ENCODE results near the gene IFNA5.

Gene IFNA5

DNA sequence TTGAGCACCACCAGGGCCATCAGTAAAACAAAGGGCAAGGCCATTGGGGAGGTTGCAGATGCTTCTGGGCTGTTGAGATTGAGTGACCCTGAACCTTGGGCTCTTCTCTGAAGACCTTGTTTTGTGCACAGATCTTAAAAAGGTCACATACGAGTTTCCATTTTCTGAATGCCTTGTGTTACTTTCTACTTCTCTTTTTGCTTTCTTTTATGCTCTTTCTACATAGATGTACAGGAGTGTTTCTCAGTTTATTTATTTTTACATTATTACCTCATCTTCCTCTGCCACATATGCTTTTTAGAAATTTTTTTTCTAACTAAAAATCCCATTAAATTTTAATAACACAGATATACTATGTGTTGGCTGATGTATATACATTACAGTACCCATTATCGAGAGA is at the start of gene IFNA5:
TSS of gene IFNA5 (minus strand) at position 101 of the 400 bp plus-strand sequence. CDS start at position 44, 57 bp downstream.
- no peak within 1 kb of the TSS for H3K27ac Mint-ChIP-seq
- no peaks in the 10 kb centered on the region for H3K9me3 Mint-ChIP-seq (ENCODE audit: low read depth)
- peaks cover 2% of the 10 kb centered on the region for H3K36me3 Mint-ChIP-seq
- H3K27me3 Mint-ChIP-seq: peaks cover 36% of the 10 kb centered on the region
- no peaks in the 10 kb centered on the region for H3K4me1 Mint-ChIP-seq (ENCODE audit: low read depth)
- no peak within 1 kb of the TSS for H3K4me3 Mint-ChIP-seq

DNA sequence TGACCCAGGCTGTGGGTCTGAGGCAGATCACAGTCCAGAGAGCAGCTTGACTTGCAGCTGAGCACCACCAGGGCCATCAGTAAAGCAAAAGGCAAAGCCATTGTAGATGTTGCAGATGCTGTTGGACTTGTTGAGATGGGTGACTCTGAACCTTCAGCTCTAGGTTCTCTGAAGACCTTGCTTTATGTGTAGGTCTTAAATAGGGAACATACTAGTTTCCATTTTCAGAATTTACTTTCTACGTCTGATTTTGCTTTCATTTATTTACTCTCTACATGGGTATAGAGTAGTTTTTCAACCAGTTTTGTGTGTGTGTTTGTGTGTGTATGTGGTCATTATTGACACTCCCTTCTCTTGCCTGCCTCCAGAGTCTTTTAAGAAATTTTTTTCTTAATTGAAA is 45.7 kb upstream of the IFNA5 start, which contains the start of gene IFNA6:
TSS of gene IFNA6 (minus strand) at position 101 of the 400 bp plus-strand sequence. CDS start at position 101, 0 bp downstream.
- H3K36me3 Mint-ChIP-seq: peaks cover 12% of the 10 kb centered on the region
- peaks cover 9% of the 10 kb centered on the region for H3K27me3 Mint-ChIP-seq
- no peaks in the 10 kb centered on the region for H3K4me1 Mint-ChIP-seq (ENCODE audit: low read depth)
- no peak within 1 kb of the TSS for H3K4me3 Mint-ChIP-seq
- peaks cover 5% of the 10 kb centered on the region for H3K9me3 Mint-ChIP-seq (ENCODE audit: low read depth)
- H3K27ac Mint-ChIP-seq: no peak within 1 kb of the TSS

DNA sequence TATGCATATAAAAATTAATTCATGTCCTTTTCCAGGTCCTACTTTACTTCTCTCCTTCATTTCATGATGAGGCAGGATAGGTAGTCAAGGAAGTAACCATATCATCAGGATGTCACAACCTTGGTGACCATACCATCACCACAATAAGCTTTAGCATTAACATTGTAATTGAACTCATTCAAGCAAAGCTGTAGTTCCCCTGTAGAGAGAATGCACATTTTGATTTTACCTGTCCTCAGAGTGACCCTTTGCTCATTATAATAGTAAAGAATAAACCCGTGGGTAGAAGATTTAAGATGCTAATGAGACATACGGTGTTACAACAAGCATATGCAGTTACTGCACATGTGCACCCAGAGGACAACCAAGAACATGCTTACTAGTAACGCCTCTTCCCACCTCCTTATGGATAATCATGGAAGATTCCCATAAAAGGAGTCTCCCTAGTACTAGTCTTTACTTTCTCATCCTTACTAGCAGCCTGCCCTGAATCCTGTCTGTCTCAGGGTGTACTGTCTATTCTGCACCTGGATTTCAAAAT is 43.4 kb upstream of the IFNA5 start:
- Mint-ChIP-seq H3K4me3 (no peak overlapping the region), H3K4me1 (ENCODE audit: low read depth) (no peaks in the 10 kb centered on the region), H3K27me3 (peaks cover 12% of the 10 kb centered on the region), H3K9me3 (ENCODE audit: low read depth) (no peaks in the 10 kb centered on the region), H3K36me3 (peaks cover 5% of the 10 kb centered on the region), H3K27ac (no peak overlapping the region)

DNA sequence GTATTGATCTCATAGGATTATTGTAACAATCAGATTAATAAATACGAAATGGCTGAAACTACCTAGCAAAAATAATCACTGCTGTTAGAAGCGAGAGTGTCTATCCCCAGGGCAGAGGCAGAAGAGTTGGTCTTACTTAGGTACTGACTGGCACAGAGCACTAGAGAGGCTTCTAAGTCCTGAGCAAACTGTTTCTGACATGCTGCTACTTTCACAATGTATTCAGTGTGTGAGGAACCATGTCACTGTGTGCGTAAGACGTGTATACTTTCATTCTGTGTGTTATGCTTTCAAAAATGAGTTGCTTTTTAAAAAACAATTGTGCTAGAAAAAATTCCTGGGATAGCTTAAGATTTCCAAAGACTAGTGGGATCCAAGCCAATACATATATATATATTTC is 35.6 kb upstream of the IFNA5 start:
- Mint-ChIP-seq H3K4me1 (ENCODE audit: low read depth) (peaks cover 10% of the 10 kb centered on the region), H3K9me3 (ENCODE audit: low read depth) (no peaks in the 10 kb centered on the region), H3K36me3 (peaks cover 5% of the 10 kb centered on the region), H3K27ac (no peak overlapping the region), H3K27me3 (peaks cover 5% of the 10 kb centered on the region), H3K4me3 (no peak overlapping the region)

DNA sequence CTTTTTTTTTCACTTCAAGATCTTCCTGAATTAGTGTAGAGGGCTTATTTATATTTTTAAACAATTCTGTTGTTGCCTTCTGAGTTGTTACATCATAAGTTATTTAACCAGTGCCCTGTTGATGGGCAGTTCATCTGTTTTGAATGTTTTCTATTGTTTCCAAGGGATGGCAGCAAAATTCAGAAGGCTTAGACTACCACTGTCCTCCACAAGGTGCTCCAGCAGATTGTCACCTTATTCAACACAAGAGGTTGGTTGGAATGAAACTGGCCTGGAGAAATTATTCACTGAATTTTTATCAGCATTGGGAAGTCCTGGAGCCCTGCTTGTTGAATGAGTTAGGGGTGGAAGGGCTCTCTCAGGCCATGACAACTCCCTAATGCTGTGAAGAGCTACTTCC is 31.3 kb upstream of the IFNA5 start:
- Mint-ChIP-seq H3K4me3 (peak overlapping the region; percentile 96), H3K9me3 (ENCODE audit: low read depth) (no peaks in the 10 kb centered on the region), H3K27me3 (no peaks in the 10 kb centered on the region), H3K4me1 (ENCODE audit: low read depth) (peaks cover 44% of the 10 kb centered on the region), H3K36me3 (peaks cover 17% of the 10 kb centered on the region), H3K27ac (peak overlapping the region; percentile 83)

DNA sequence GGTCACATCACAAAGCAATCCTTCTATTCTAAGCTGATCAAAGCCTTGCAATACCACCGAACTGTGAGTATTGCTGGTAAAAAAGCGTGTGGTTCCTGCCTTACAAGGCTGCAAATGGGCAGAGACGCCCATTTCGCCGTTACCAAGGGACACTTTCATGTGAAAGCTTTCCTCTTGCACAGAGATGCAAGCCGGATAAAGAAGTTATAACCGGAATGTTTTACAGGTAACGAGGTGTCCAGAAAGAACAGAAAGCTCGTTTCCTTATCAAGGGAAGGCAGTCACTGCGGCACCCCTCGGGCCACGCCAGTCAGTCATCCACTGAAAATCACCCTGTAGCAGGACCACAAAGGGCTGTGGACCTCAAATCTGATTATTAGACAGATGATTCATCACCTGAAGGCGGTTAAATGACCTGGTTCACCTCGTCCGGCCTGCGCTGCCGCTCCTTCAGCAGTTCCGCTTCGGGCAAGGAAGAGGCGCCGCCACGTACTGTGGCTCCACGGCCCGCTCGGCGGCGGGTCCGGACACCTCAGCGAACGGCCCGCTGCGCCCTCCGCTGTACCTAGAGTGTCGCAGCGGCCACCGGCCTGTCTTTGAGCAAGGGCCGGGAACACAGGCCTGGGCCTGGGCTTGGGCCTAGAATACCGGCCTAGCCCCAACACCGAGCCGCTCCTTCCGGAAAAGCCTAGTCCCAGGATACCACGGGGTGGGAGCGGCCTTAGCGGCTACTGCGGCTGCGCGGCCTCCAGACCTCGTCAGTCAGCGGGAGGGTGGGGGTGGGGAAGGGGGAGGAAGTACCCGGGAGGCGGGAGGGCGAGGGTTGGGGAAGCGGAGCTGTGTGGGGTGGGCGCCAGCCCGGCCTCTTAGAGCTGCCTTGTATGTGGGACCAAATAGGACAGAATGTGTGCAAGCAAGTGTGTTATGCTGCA is 29.9 kb upstream of the IFNA5 start, which contains the start of gene KLHL9:
TSS of gene KLHL9 (minus strand) at position 704 of the 932 bp plus-strand sequence. CDS start at position 159, 545 bp downstream.
- peak within 1 kb of the TSS; percentile 93 for H3K27ac Mint-ChIP-seq
- H3K36me3 Mint-ChIP-seq: peaks cover 17% of the 10 kb centered on the region
- H3K4me3 Mint-ChIP-seq: peak within 1 kb of the TSS; percentile 96
- peaks cover 57% of the 10 kb centered on the region for H3K4me1 Mint-ChIP-seq (ENCODE audit: low read depth)
- H3K9me3 Mint-ChIP-seq (ENCODE audit: low read depth): no peaks in the 10 kb centered on the region
- H3K27me3 Mint-ChIP-seq: no peaks in the 10 kb centered on the region

DNA sequence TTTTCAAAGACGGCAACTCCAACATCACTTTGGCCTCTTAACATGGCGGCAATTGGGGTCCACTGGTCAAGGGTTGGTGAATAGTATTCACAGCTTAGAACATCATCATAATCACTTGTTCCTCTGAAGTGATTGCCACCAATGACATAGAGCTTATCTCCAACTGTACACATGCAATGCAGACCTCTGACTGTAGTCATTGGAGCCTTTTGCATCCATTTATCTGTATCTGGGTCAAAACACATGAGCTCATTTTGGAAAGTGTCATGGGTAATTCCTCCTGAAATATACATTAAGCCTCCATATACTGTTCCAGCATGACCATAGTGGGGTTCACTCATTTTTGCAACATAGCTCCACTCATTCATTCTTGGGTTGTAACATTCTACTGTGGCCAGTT is 28.1 kb upstream of the IFNA5 start:
- Mint-ChIP-seq H3K9me3 (ENCODE audit: low read depth) (no peaks in the 10 kb centered on the region), H3K4me1 (ENCODE audit: low read depth) (peaks cover 72% of the 10 kb centered on the region), H3K36me3 (peaks cover 17% of the 10 kb centered on the region), H3K27me3 (no peaks in the 10 kb centered on the region), H3K4me3 (peak overlapping the region; percentile 96), H3K27ac (peak overlapping the region; percentile 93)

DNA sequence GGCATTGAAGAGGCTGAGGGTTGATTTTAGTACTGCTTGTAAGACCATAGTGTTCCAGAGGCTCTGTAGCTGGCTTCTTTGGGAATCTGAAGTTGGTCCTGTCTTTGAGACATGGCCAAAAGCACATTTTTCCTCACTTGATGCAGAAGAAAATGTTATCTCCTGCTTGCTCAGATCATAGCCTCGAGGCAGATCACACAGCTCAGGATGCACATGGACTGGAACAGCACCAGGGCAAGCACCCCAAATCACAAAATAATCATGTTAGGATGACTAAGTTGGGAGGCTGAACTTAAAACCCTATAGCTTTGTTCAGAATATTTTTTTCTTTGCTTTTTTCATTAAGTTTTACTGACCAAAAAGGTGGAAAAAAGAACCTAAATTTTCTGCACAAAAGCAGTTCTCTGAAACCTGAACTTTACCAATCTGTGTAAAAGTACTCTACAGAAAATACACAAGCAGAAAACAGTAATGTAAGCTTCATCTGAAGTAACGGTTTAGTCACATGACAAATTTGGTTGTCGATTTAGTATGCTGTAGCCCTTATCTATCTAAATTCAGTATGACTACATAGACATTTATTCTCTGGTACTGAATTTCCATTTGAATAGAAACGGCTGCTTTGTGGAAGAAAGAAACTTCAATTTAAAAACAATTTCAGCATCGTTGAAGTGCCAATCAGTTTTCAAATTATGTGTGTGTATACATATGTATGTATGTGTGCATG is 26.7 kb upstream of the IFNA5 start:
- H3K4me3 Mint-ChIP-seq: peak overlapping the region; percentile 96
- peak overlapping the region; percentile 68 for H3K27ac Mint-ChIP-seq
- H3K4me1 Mint-ChIP-seq (ENCODE audit: low read depth): peaks cover 84% of the 10 kb centered on the region
- H3K36me3 Mint-ChIP-seq: peaks cover 17% of the 10 kb centered on the region
- H3K27me3 Mint-ChIP-seq: no peaks in the 10 kb centered on the region
- H3K9me3 Mint-ChIP-seq (ENCODE audit: low read depth): no peaks in the 10 kb centered on the region

DNA sequence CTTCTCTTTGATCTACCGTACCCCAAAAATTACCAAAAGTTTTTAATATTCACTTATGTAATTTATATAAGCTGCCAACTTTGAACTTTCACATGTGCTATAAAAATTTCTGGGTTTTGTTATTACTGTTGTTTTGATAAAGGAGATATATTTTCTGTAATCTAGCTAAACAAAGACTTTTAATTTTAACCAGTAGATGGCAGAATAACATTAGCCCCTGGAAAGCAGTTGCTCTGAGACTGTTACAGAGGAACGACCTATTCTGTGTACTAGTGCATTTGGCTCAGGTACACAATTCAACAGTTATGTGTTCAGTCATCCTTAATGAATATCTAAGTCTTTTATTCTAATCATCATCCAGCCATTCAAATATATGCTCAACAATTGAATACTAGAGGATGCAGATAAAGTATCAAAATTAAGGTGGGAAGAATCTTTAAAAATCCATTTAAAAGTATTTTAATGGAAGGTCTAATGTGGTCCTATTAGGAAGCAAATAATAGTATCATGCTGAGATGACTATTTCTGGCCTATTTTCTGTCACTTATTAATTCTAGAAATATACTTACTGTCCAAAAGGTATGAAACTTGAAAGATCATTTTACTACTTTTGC is 21.5 kb upstream of the IFNA5 start:
- H3K27me3 Mint-ChIP-seq: no peaks in the 10 kb centered on the region
- H3K4me1 Mint-ChIP-seq (ENCODE audit: low read depth): peaks cover 59% of the 10 kb centered on the region
- no peak overlapping the region for H3K27ac Mint-ChIP-seq
- no peak overlapping the region for H3K4me3 Mint-ChIP-seq
- H3K36me3 Mint-ChIP-seq: peaks cover 3% of the 10 kb centered on the region
- H3K9me3 Mint-ChIP-seq (ENCODE audit: low read depth): no peaks in the 10 kb centered on the region

DNA sequence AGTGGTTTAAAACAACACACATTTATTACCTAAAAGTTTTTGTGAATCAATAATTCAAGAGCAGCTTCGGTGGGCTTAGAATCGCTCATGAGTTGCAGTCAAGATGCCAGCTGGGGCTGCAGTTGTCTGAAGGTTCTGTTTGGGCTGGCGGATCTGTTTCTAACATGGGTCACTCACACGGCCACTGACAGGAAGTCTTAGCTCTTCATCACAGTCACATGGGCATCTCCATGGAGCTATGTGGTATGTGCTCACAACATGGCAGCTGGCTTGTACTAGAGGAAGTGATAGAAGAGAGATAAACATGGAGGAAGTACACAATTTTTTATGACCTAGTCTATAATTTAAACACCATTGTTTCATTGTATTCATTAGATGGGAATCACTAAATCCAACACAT is 18.9 kb upstream of the IFNA5 start:
- no peak overlapping the region for H3K4me3 Mint-ChIP-seq
- peaks cover 38% of the 10 kb centered on the region for H3K4me1 Mint-ChIP-seq (ENCODE audit: low read depth)
- no peaks in the 10 kb centered on the region for H3K27me3 Mint-ChIP-seq
- H3K9me3 Mint-ChIP-seq (ENCODE audit: low read depth): no peaks in the 10 kb centered on the region
- H3K27ac Mint-ChIP-seq: peak overlapping the region; percentile 5
- peaks cover 3% of the 10 kb centered on the region for H3K36me3 Mint-ChIP-seq

DNA sequence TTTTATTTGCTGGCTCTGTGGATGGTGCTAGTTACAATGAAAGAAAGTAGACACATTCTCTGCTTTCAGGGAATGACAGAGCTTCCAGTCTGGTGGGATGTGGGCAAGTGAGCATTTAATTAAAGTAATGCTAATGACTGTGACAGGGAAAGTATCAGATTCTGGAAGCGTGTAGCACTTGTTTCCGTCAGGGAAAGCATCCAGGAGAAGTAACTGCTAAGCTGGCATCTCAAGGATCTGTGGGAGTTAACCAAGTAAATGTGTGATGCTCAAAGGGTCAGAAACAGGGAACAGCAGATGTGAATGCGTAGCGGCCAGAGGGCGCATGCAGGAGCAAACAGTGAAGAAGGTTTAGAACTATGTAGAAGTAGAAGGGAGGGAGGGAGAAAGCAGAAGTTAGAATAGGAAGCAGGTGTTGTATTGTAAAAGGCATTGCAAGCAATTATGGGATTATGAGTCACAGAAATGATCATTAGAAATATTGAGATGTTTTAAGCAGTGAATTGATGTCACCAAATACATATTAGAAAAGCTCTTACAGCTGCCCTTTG is 17.9 kb upstream of the IFNA5 start:
- H3K4me3 Mint-ChIP-seq: no peak overlapping the region
- H3K27ac Mint-ChIP-seq: peak overlapping the region; percentile 10
- no peaks in the 10 kb centered on the region for H3K27me3 Mint-ChIP-seq
- H3K36me3 Mint-ChIP-seq: peaks cover 3% of the 10 kb centered on the region
- no peaks in the 10 kb centered on the region for H3K9me3 Mint-ChIP-seq (ENCODE audit: low read depth)
- H3K4me1 Mint-ChIP-seq (ENCODE audit: low read depth): peaks cover 29% of the 10 kb centered on the region

DNA sequence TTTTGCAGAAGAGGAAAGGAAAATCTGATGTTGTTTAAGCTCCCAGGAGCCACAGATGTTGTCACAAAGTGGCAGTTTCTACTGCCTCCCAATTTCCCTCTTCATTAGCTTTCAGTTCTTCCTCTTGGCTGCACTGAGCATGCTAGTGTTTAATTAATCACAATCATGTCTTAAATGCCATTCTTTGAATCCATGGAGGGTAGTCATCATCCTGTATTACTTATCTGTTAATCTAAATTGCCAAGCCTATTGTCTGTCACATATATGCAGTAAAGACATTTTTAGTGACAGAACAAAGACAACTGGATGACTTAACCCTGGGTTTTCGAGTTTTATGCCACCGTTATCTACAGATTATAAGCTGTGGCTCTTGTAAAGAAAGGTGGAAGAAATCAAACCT is 15.4 kb upstream of the IFNA5 start:
- Mint-ChIP-seq H3K4me1 (ENCODE audit: low read depth) (peaks cover 10% of the 10 kb centered on the region), H3K36me3 (peaks cover 3% of the 10 kb centered on the region), H3K27ac (no peak overlapping the region), H3K9me3 (ENCODE audit: low read depth) (no peaks in the 10 kb centered on the region), H3K27me3 (no peaks in the 10 kb centered on the region), H3K4me3 (no peak overlapping the region)

DNA sequence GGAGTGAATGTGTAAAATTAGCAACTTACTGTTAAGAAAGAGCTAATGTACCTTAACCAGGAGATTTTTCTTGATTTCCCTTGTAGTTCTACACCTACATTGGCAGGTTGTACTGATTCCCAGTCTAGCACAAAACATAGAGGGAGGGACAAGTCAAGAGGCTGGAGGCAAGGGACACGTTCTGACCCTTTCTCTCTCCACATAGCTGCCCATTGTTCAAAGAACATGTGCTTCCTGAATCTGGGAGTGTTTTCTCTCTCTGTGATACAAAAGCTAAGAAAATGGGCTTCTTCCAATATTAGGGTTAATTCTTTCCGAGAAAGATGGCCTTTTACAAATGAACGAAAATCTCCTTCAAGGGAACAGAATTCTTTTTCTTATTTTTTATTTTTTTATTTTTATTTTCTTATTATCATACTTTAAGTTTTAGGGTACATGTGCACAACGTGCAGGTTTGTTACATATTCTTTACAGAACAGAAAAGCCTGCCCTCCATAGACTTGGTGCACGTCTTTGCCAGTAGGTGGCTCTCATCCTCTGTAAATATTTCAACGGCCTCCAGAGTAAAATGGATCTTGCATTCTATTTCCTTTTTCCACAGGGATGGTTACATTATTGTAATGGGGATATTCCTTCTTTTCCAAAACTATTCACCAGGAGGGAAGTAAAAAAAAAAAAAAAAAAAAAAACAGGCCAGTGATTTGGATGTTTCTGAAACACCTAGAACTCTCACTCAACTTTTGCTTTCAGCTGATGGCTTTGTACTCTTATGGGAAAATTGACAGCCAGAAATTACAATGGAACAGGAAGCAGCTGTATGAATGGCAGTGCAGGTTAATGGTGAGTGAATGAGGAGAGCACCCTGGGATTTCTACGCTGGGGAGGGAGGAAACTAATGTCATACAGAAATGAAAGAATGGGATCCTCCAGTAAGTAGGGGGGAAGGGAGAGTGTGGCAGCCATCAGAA is 13.1 kb upstream of the IFNA5 start:
- H3K4me1 Mint-ChIP-seq (ENCODE audit: low read depth): peaks cover 2% of the 10 kb centered on the region
- no peaks in the 10 kb centered on the region for H3K9me3 Mint-ChIP-seq (ENCODE audit: low read depth)
- H3K36me3 Mint-ChIP-seq: no peaks in the 10 kb centered on the region
- H3K27ac Mint-ChIP-seq: no peak overlapping the region
- H3K27me3 Mint-ChIP-seq: no peaks in the 10 kb centered on the region
- no peak overlapping the region for H3K4me3 Mint-ChIP-seq

All from activated naive CD8-positive, alpha-beta T cell (primary cell).